ENCODE measurements around the gene BANP. TPM values are rescaled to one million over a fixed set of nuclear protein-coding genes. Genes with fewer than 3 reads are reported as not detected.
"Not testable (repeated sequence)": the region's sequence is repeated elsewhere in the genome, so short reads cannot be mapped to it uniquely, and the experiment has no call there.

BANP gene
- total and polyA plus RNA-seq, 2 experiments from 2014 or later = 26.7 to 27.9 TPM

GRCh38 chr16:87993901-87994300, 42.7 kb downstream of the BANP start:
- Histone ChIP-seq H3K27ac (no peak overlapping the region), H3K36me3 (no peaks in the 10 kb centered on the region), H3K9me3 (ENCODE audit: low read depth) (no peaks in the 10 kb centered on the region), H3K4me1 (ENCODE audit: low read depth) (no peaks in the 10 kb centered on the region), H3K4me3 (no peak overlapping the region), H3K27me3 (no peaks in the 10 kb centered on the region)
- TF ChIP-seq CTCF (IDR thresholded peaks at IDR 0.05; ENCODE audit: low read depth, low read length) = no peak
- DNase-seq (ENCODE audit: low read depth in 1 of 2, low spot score in 1 of 2) = no peak

GRCh38 chr16:87995644-87996043, 44.4 kb downstream of the BANP start:
- H3K36me3 ChIP-seq = no peaks in the 10 kb centered on the region
- no peaks in the 10 kb centered on the region for H3K27me3 ChIP-seq
- H3K27ac ChIP-seq = no peak overlapping the region
- no peak overlapping the region for H3K4me3 ChIP-seq
- H3K9me3 ChIP-seq (ENCODE audit: low read depth) = no peaks in the 10 kb centered on the region
- no peaks in the 10 kb centered on the region for H3K4me1 ChIP-seq (ENCODE audit: low read depth)
- no peak for TF ChIP-seq CTCF (IDR thresholded peaks at IDR 0.05; ENCODE audit: low read depth, low read length)
- no peak for DNase-seq (ENCODE audit: low read depth in 1 of 2, low spot score in 1 of 2)

GRCh38 chr16:87996962-87997880, 46.0 kb downstream of the BANP start:
- no peaks in the 10 kb centered on the region for H3K36me3 ChIP-seq
- H3K27ac ChIP-seq = no peak overlapping the region
- H3K9me3 ChIP-seq (ENCODE audit: low read depth) = no peaks in the 10 kb centered on the region
- no peak for DNase-seq (ENCODE audit: low read depth in 1 of 2, low spot score in 1 of 2)
- H3K4me1 ChIP-seq (ENCODE audit: low read depth) = no peaks in the 10 kb centered on the region
- H3K4me3 ChIP-seq = no peak overlapping the region
- no peaks in the 10 kb centered on the region for H3K27me3 ChIP-seq
- TF ChIP-seq CTCF (IDR thresholded peaks at IDR 0.05; ENCODE audit: low read depth, low read length) = no peak

- DNase-seq (ENCODE audit: low read depth in 1 of 2, low spot score in 1 of 2); H3K9me3 ChIP-seq (ENCODE audit: low read depth); H3K4me3 ChIP-seq; H3K36me3 ChIP-seq; H3K27ac ChIP-seq; H3K4me1 ChIP-seq (ENCODE audit: low read depth); H3K27me3 ChIP-seq: not testable (repeated sequence)
Observed at GRCh38 chr16:87998184-87998793, 47.1 kb downstream of the BANP start.

GRCh38 chr16:87998992-87999391, 47.8 kb downstream of the BANP start:
- not testable (repeated sequence) for H3K9me3 ChIP-seq (ENCODE audit: low read depth); H3K27me3 ChIP-seq; H3K27ac ChIP-seq; DNase-seq (ENCODE audit: low read depth in 1 of 2, low spot score in 1 of 2); H3K36me3 ChIP-seq; H3K4me3 ChIP-seq; H3K4me1 ChIP-seq (ENCODE audit: low read depth)

- no peak overlapping the region for H3K4me3 ChIP-seq
- no peak for DNase-seq (ENCODE audit: low read depth in 1 of 2, low spot score in 1 of 2)
- H3K27ac ChIP-seq = no peak overlapping the region
- no peaks in the 10 kb centered on the region for H3K36me3 ChIP-seq
- no peaks in the 10 kb centered on the region for H3K9me3 ChIP-seq (ENCODE audit: low read depth)
- no peaks in the 10 kb centered on the region for H3K27me3 ChIP-seq
- no peaks in the 10 kb centered on the region for H3K4me1 ChIP-seq (ENCODE audit: low read depth)
- no peak for TF ChIP-seq CTCF (IDR thresholded peaks at IDR 0.05; ENCODE audit: low read depth, low read length)
Observed at GRCh38 chr16:88002211-88002610, 51.0 kb downstream of the BANP start.

Data from cardiac muscle cell (in vitro differentiated cells and primary cell).